Hepatocyte (in vitro differentiated cells): ENCODE measurements around the gene DYDC1. TPM values are rescaled to one million over a fixed set of nuclear protein-coding genes. Genes with fewer than 3 reads are reported as not detected.

Source experiments
- DNase-seq: peaks from one replicate; pipeline ENCODE4 v3.0.0-alpha.2; 2016; ENCODE audit warnings: low spot score
- H2AFZ ChIP-seq: fragments of 200-600 bp; sonication (generic); 2 replicates; pipeline ENCODE4 v1.6.0; 2016; ENCODE audit warnings: antibody characterized with exemption, mild to moderate bottlenecking
- H3K27ac ChIP-seq: fragments of 200-600 bp; sonication (generic); 2 replicates; pipeline ENCODE4 v1.5.1; 2016; ENCODE audit warnings: mild to moderate bottlenecking
- H3K27me3 ChIP-seq: fragments of 200-600 bp; sonication (generic); 2 replicates; pipeline ENCODE4 v1.6.1; 2016
- H3K36me3 ChIP-seq: fragments of 200-600 bp; sonication (generic); replicated peaks from 2 replicates; pipeline ENCODE4 v1.5.1; 2016; ENCODE audit warnings: low read depth; ENCODE audit not compliant: insufficient read depth
- H3K4me1 ChIP-seq: fragments of 200-600 bp; sonication (generic); 2 replicates; pipeline ENCODE4 v1.5.1; 2016; ENCODE audit warnings: mild to moderate bottlenecking, moderate library complexity; ENCODE audit not compliant: insufficient read depth
- H3K4me2 ChIP-seq: fragments of 200-600 bp; sonication (generic); 2 replicates; pipeline ENCODE4 v1.6.0; 2016
- H3K4me3 ChIP-seq: fragments of 200-600 bp; sonication (generic); 2 replicates; pipeline ENCODE4 v1.5.1; 2016; ENCODE audit warnings: mild to moderate bottlenecking
- H3K79me2 ChIP-seq: fragments of 200-600 bp; sonication (generic); 2 replicates; pipeline ENCODE4 v1.6.0; 2017; ENCODE audit warnings: mild to moderate bottlenecking
- H3K9me2 ChIP-seq: fragments of 200-600 bp; sonication (generic); replicated peaks from 2 replicates; pipeline ENCODE4 v1.6.0; 2017; ENCODE audit warnings: mild to moderate bottlenecking; ENCODE audit not compliant: insufficient read depth
- H3K9me3 ChIP-seq: fragments of 200-600 bp; sonication (generic); 2 replicates; pipeline ENCODE4 v1.5.1; 2016; ENCODE audit warnings: low read depth, mild to moderate bottlenecking
- H4K20me1 ChIP-seq: fragments of 200-600 bp; sonication (generic); 2 replicates; pipeline ENCODE4 v1.6.0; 2016; ENCODE audit warnings: mild to moderate bottlenecking; ENCODE audit not compliant: insufficient read depth, poor library complexity, severe bottlenecking
- CTCF ChIP-seq: fragments of 200-600 bp; sonication (generic); IDR thresholded peaks from 2 replicates; pipeline ENCODE4 v1.5.1; 2016; ENCODE audit warnings: antibody characterized with exemption, mild to moderate bottlenecking; ENCODE audit not compliant: poor library complexity
- EZH2 ChIP-seq: fragments of 200-600 bp; sonication (generic); IDR thresholded peaks from 2 replicates; pipeline ENCODE4 v1.6.1; 2016; ENCODE audit warnings: antibody characterized with exemption, mild to moderate bottlenecking, borderline replicate concordance
- EZH2phosphoT487 ChIP-seq: fragments of 200-600 bp; sonication (generic); IDR thresholded peaks from one replicate; pipeline ENCODE4 v1.6.1; 2018; ENCODE audit warnings: antibody characterized with exemption, mild to moderate bottlenecking, low read depth, moderate library complexity; ENCODE audit not compliant: unreplicated experiment, severe bottlenecking
- WGBS: methylation state at CpG from one replicate; pipeline ENCODE4 v1.1.6; 2016; ENCODE audit warnings: low lambda C conversion rate; ENCODE audit errors: missing lambda C conversion rate; 5-methylcytosine and 5-hydroxymethylcytosine counted together
- polyA plus RNA-seq: library from polyadenylated mRNA; unstranded; fragments of >200 nt; fragmentation: Nextera tagmentation; extraction: Ambion mirVana; gene quantifications from 2 replicates; pipeline ENCODE4 v1.2.1, GENCODE V29; 2016
- total RNA-seq: library from RNA; depleted of rRNA; stranded (reverse); fragments of >200 nt; gene quantifications from 2 replicates; pipeline ENCODE4 v1.2.3, GENCODE V29; 2014

DYDC1 gene
- total RNA-seq (not detected in 2 replicates), polyA plus RNA-seq (not detected in 2 replicates)

GRCh38 chr10:80356563-80356988, at the start of gene DYDC1, which contains the start of gene DYDC2:
Gene DYDC1, minus strand, starts transcription at chr10:80356755. Its CDS starts 4,154 bp downstream, at chr10:80352601.
Gene DYDC2, plus strand, starts transcription at chr10:80356781. Its CDS starts 5,663 bp downstream, at chr10:80362444.
- Histone ChIP-seq H3K4me2 (peak within 1 kb of the TSS; percentile 97), H3K36me3 (no peaks in the 10 kb centered on the region), H4K20me1 (no peaks in the 10 kb centered on the region), H3K27me3 (peaks cover 4% of the 10 kb centered on the region), H3K27ac (no peak within 1 kb of the TSS), H3K9me2 (no peaks in the 10 kb centered on the region), H2AFZ (peak within 1 kb of the TSS; percentile 89), H3K9me3 (no peaks in the 10 kb centered on the region), H3K4me1 (peaks cover 4% of the 10 kb centered on the region), H3K4me3 (peak within 1 kb of the TSS; percentile 32), H3K79me2 (no peaks in the 10 kb centered on the region)
- WGBS: 2% methylated on average over 42 of the region's 43 CpGs
- TF ChIP-seq EZH2phosphoT487 (no peak), CTCF (no peak), EZH2 (no peak)
- DNase-seq: peak; percentile 81

- Histone ChIP-seq H4K20me1 (no peaks in the 10 kb centered on the region), H3K27ac (peak overlapping the region; percentile 30), H2AFZ (no peak overlapping the region), H3K9me3 (no peaks in the 10 kb centered on the region), H3K36me3 (no peaks in the 10 kb centered on the region), H3K4me3 (no peak overlapping the region), H3K4me1 (peaks cover 19% of the 10 kb centered on the region), H3K9me2 (no peaks in the 10 kb centered on the region), H3K4me2 (no peak overlapping the region), H3K79me2 (peaks cover 27% of the 10 kb centered on the region), H3K27me3 (no peaks in the 10 kb centered on the region)
- peak; percentile 8 for DNase-seq
- no peak for TF ChIP-seq EZH2
- no peak for TF ChIP-seq CTCF
- TF ChIP-seq EZH2phosphoT487: no peak
- 57% methylated on average over 4 of the region's 4 CpGs for WGBS
Measured at GRCh38 chr10:80406204-80406603, 49.6 kb upstream of the DYDC1 start.

- TF ChIP-seq EZH2phosphoT487: no peak
- TF ChIP-seq EZH2: no peak
- TF ChIP-seq CTCF: no peak
- H3K27me3 ChIP-seq: no peaks in the 10 kb centered on the region
- DNase-seq: no peak
- peaks cover 22% of the 10 kb centered on the region for H3K79me2 ChIP-seq
- no peaks in the 10 kb centered on the region for H3K9me2 ChIP-seq
- 49% methylated on average over 4 of the region's 4 CpGs for WGBS
- H3K36me3 ChIP-seq: no peaks in the 10 kb centered on the region
- no peak overlapping the region for H2AFZ ChIP-seq
- H3K4me1 ChIP-seq: peaks cover 14% of the 10 kb centered on the region
- no peak overlapping the region for H3K4me3 ChIP-seq
- H3K27ac ChIP-seq: peak overlapping the region; percentile 30
- H4K20me1 ChIP-seq: no peaks in the 10 kb centered on the region
- no peaks in the 10 kb centered on the region for H3K9me3 ChIP-seq
- no peak overlapping the region for H3K4me2 ChIP-seq
Measured at GRCh38 chr10:80405626-80406025, 49.1 kb upstream of the DYDC1 start.

- TF ChIP-seq EZH2phosphoT487: no peak
- TF ChIP-seq EZH2: no peak
- H4K20me1 ChIP-seq: no peaks in the 10 kb centered on the region
- H3K27me3 ChIP-seq: no peaks in the 10 kb centered on the region
- no peaks in the 10 kb centered on the region for H3K36me3 ChIP-seq
- peaks cover 8% of the 10 kb centered on the region for H3K4me1 ChIP-seq
- no peak overlapping the region for H3K4me3 ChIP-seq
- DNase-seq: no peak
- H3K79me2 ChIP-seq: peaks cover 16% of the 10 kb centered on the region
- H3K9me3 ChIP-seq: no peaks in the 10 kb centered on the region
- peak overlapping the region; percentile 10 for H3K27ac ChIP-seq
- H3K9me2 ChIP-seq: no peaks in the 10 kb centered on the region
- no peak overlapping the region for H2AFZ ChIP-seq
- no peak overlapping the region for H3K4me2 ChIP-seq
- 85% methylated on average over 1 of the region's 1 CpG for WGBS
Measured at GRCh38 chr10:80405035-80405434, 48.5 kb upstream of the DYDC1 start.
